HepG2 (cell line): ENCODE data around the gene CCDC33. TPM values are rescaled to one million over a fixed set of nuclear protein-coding genes. Genes with fewer than 3 reads are reported as not detected.

Source experiments
- ATAC-seq: fragments of 200-7000 bp; cut with Tn5 transposase; 3 replicates; pipeline ENCODE4 v1.9.1; 2020; ENCODE audit warnings: mild to moderate bottlenecking, moderate library complexity
- BruUV-seq: library from RNA; stranded (reverse); fragments of 400-500 nt; replicated peaks from 2 replicates; lab custom pipeline; 2021; lab: Mats Ljungman, UMichigan
- CTCF ChIA-PET: fragments of 300-600 bp; formaldehyde crosslinking; extraction: SDS; loops from one replicate; lab custom pipeline; 2021; ENCODE audit warnings: low total read pairs, inconsistent platforms, low intra/inter-chr PET ratio; lab: Yijun Ruan, JAX
- POLR2A ChIA-PET: fragments of 350-600 bp; sonication (Branson Sonifier 250); formaldehyde crosslinking; loops from one replicate; lab custom pipeline; 2020; ENCODE audit warnings: antibody characterized with exemption, inconsistent platforms; lab: Yijun Ruan, JAX
- DNase-seq: peaks from one replicate; pipeline ENCODE4 v3.0.0-alpha.2; 2015; ENCODE audit warnings: low spot score
- FAIRE-seq: peaks from 3 replicates; lab custom pipeline; 2011; peaks lifted over from hg19 to GRCh38; lab: Jason Lieb, UNC
- H2AFZ ChIP-seq: one replicate; pipeline ENCODE4 v1.6.1; 2011; ENCODE audit warnings: low read length, inconsistent platforms
- H3K27ac ChIP-seq: fragments of 300-600 bp; 3 replicates; pipeline ENCODE4 v1.8.0; 2011; ENCODE audit warnings: mixed run types, mild to moderate bottlenecking, mixed read lengths, low read length, inconsistent platforms; ENCODE audit not compliant: insufficient read depth; ENCODE audit errors: extremely low read length
- H3K27me3 ChIP-seq, 2 experiments: fragments of 200-600 bp in 1 of 2; 2 replicates in 1 of 2; 3 replicates in 1 of 2; pipeline versions ENCODE4 v1.6.0 to v1.8.0; 2011; ENCODE audit warnings: low read length in 2 of 2, mild to moderate bottlenecking in 2 of 2, moderate library complexity in 2 of 2, inconsistent platforms in 1 of 2; ENCODE audit not compliant: insufficient read depth in 2 of 2, control insufficient read depth in 1 of 2
- H3K36me3 ChIP-seq, 2 experiments: fragments of 200-600 bp in 1 of 2; replicated peaks in 1 of 2; 2 replicates in 1 of 2; 3 replicates in 1 of 2; pipeline versions ENCODE4 v1.5.1 to v1.8.0; 2011; ENCODE audit warnings: low read length in 2 of 2, inconsistent platforms in 1 of 2; ENCODE audit not compliant: insufficient read depth in 2 of 2, control insufficient read depth in 1 of 2
- H3K4me1 ChIP-seq: 2 replicates; pipeline ENCODE4 v1.5.1; 2012; ENCODE audit warnings: low read length, inconsistent platforms; ENCODE audit not compliant: insufficient read depth
- H3K4me2 ChIP-seq: 2 replicates; pipeline ENCODE4 v1.6.0; 2011; ENCODE audit warnings: low read depth, low read length, inconsistent platforms
- H3K4me3 ChIP-seq, 3 experiments: fragments of 200-600 bp in 1 of 3; sonication (generic), shearing (Covaris generic) in 1 of 3; replicated peaks in 1 of 3; 2 replicates each; pipeline ENCODE4 v1.5.1; 2011 to 2016; ENCODE audit warnings: low read length in 3 of 3, inconsistent platforms in 2 of 3, low read depth in 2 of 3, mild to moderate bottlenecking in 2 of 3, control low read depth in 1 of 3, mixed read lengths in 1 of 3; ENCODE audit not compliant: insufficient read depth in 1 of 3
- H3K79me2 ChIP-seq: one replicate; pipeline ENCODE4 v1.6.1; 2011; ENCODE audit warnings: low read length, inconsistent platforms; ENCODE audit not compliant: insufficient read depth
- H3K9ac ChIP-seq: 2 replicates; pipeline ENCODE4 v1.6.0; 2011; ENCODE audit warnings: mild to moderate bottlenecking, low read depth, low read length, inconsistent platforms; ENCODE audit not compliant: insufficient read depth
- H3K9me3 ChIP-seq: 2 replicates; pipeline ENCODE4 v1.5.1; 2012; ENCODE audit warnings: mild to moderate bottlenecking, low read length
- H4K20me1 ChIP-seq: 2 replicates; pipeline ENCODE4 v1.6.0; 2011; ENCODE audit warnings: inconsistent platforms, mild to moderate bottlenecking, low read length, moderate library complexity; ENCODE audit not compliant: insufficient read depth
- CHD2 ChIP-seq: IDR thresholded peaks from 2 replicates; pipeline ENCODE4 v1.6.1; 2011; ENCODE audit warnings: low read depth, low read length, improper control_type of control experiment
- FOSL2 ChIP-seq: sonication (generic); formaldehyde crosslinking; IDR thresholded peaks from 2 replicates; pipeline ENCODE4 v1.4.0; 2020; ENCODE audit warnings: missing genetic modification reagents
- FOXK2 ChIP-seq: fragments of 450-650 bp; IDR thresholded peaks from 2 replicates; pipeline ENCODE4 v1.6.1; 2016
- HDAC2 ChIP-seq: sonication (generic); formaldehyde crosslinking; IDR thresholded peaks from 2 replicates; pipeline ENCODE4 v1.4.0; 2020; ENCODE audit warnings: missing genetic modification reagents
- NFATC3 ChIP-seq: sonication (generic); formaldehyde crosslinking; IDR thresholded peaks from 2 replicates; pipeline ENCODE4 v1.5.1; 2020; ENCODE audit warnings: mild to moderate bottlenecking, missing genetic modification reagents
- PCBP1 ChIP-seq: fragments of 200-400 bp; formaldehyde crosslinking; IDR thresholded peaks from 2 replicates; pipeline ENCODE4 v1.6.1; 2017; ENCODE audit warnings: mild to moderate bottlenecking, low read depth, low read length, borderline replicate concordance
- SMAD3 ChIP-seq: sonication (generic); formaldehyde crosslinking; IDR thresholded peaks from 2 replicates; pipeline ENCODE4 v1.4.0; 2020; ENCODE audit warnings: missing genetic modification reagents
- ZFP36L1 ChIP-seq: sonication (generic); formaldehyde crosslinking; IDR thresholded peaks from 2 replicates; pipeline ENCODE4 v1.8.0; 2022; ENCODE audit warnings: mild to moderate bottlenecking, missing genetic modification reagents, moderate library complexity
- ZNF775 ChIP-seq: sonication (generic); formaldehyde crosslinking; IDR thresholded peaks from 2 replicates; pipeline ENCODE4 v1.4.0; 2020; ENCODE audit warnings: missing genetic modification reagents, mild to moderate bottlenecking, moderate library complexity, borderline replicate concordance
- WGBS: methylation state at CpG from one replicate; pipeline ENCODE4 v1.1.6; 2017; ENCODE audit warnings: low lambda C conversion rate; 5-methylcytosine and 5-hydroxymethylcytosine counted together
- in situ Hi-C: cut with HindIII; loops from 2 replicates; pipeline ENCODE4 v1.10.0; 2017; ENCODE audit warnings: low pct_unique_long_range_greater_than_20kb; ENCODE audit not compliant: extremely low pct_ligation_motif_present
- intact Hi-C: fragments of 100-400 bp; cut with micrococcal nuclease; formaldehyde crosslinking; loops from one replicate; pipeline ENCODE4 v1.10.0; 2022; ENCODE audit not compliant: unreplicated experiment
- polyA plus RNA-seq, 8 experiments: library from polyadenylated mRNA; depleted of rRNA in 3 of 8; stranded (reverse) in 7 of 8; unstranded in 1 of 8; fragments of >200 nt; fragmentation: Illumina TruSeq in 4 of 8; extraction: Trizol in 4 of 8; gene quantifications; 2 replicates each; pipeline versions ENCODE4 v1.2.1 to v1.2.3, GENCODE V29; 2011 to 2016; ENCODE audit warnings: low read depth in 4 of 8, missing spikeins in 1 of 8, mixed read lengths in 1 of 8; ENCODE audit not compliant: insufficient read depth in 1 of 8
- total RNA-seq, 5 experiments: library from RNA; depleted of rRNA; stranded (reverse); fragments of >200 nt; fragmentation: Illumina TruSeq; extraction: Trizol; gene quantifications; 2 replicates each; pipeline ENCODE4 v1.2.3, GENCODE V29; 2016; ENCODE audit warnings: low read depth in 1 of 5
- TF ChIP-seq, protein P1 (sequence below): sonication (generic); formaldehyde crosslinking; IDR thresholded peaks from 2 replicates; pipeline ENCODE4 v1.9.0; 2022; ENCODE audit warnings: low read depth, missing genetic modification reagents
- TF ChIP-seq, protein P2 (sequence below): sonication (generic); formaldehyde crosslinking; IDR thresholded peaks from 2 replicates; pipeline ENCODE4 v1.5.0; 2020; ENCODE audit warnings: mild to moderate bottlenecking, missing genetic modification reagents, moderate library complexity
- TF ChIP-seq, protein P3 (sequence below): sonication (generic); formaldehyde crosslinking; IDR thresholded peaks from 2 replicates; pipeline ENCODE4 v1.4.0; 2020; ENCODE audit warnings: mild to moderate bottlenecking, low read depth, missing genetic modification reagents

Gene CCDC33
- total and polyA plus RNA-seq, 2 of the 13 experiments (the other 11 are each of a cell fraction or from before 2014, with no cell fraction given) = 0.30 TPM; not detected in 1

DNA sequence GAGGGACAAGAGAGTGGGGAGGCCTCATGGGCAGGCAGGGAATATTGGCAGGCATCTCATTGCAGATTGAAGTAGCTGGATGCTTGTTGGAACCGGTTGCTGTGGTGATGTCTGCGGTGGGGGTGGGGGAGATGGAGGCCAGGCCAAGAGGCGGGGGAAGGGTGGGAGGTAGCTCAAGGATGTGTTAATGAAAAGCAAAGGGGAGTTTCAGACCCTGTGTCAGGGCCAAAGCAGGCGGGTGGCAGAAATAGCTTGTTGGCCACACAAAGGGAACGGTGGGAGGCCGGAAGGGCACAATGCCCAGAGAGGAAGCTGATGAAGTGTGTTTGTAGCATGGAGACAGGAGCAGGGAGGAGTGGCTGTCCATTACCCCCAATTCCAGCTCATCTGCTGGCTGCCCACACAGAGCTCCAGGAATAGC is 28.0 kb downstream of the CCDC33 start:
- ATAC-seq (no peak), FAIRE-seq (no peak)
- no peaks in the 10 kb centered on the region for H3K4me1 ChIP-seq
- H2AFZ ChIP-seq = no peak overlapping the region
- POLR2A ChIA-PET = no interaction called here
- 27% methylated on average over 6 of the region's 6 CpGs for WGBS
- TF ChIP-seq, protein P1, sequence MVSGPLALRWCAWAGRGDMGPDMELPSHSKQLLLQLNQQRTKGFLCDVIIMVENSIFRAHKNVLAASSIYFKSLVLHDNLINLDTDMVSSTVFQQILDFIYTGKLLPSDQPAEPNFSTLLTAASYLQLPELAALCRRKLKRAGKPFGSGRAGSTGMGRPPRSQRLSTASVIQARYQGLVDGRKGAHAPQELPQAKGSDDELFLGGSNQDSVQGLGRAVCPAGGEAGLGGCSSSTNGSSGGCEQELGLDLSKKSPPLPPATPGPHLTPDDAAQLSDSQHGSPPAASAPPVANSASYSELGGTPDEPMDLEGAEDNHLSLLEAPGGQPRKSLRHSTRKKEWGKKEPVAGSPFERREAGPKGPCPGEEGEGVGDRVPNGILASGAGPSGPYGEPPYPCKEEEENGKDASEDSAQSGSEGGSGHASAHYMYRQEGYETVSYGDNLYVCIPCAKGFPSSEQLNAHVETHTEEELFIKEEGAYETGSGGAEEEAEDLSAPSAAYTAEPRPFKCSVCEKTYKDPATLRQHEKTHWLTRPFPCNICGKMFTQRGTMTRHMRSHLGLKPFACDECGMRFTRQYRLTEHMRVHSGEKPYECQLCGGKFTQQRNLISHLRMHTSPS (CRISPR knock-in tag) = no peak
- TF ChIP-seq ZFP36L1 (CRISPR knock-in tag) (no peak), PCBP1 (no peak), ZNF775 (CRISPR knock-in tag) (no peak), CHD2 (no peak), HDAC2 (CRISPR knock-in tag) (no peak), FOSL2 (CRISPR knock-in tag) (no peak), NFATC3 (CRISPR knock-in tag) (no peak), FOXK2 (no peak), SMAD3 (CRISPR knock-in tag) (no peak)
- TF ChIP-seq, protein P2, sequence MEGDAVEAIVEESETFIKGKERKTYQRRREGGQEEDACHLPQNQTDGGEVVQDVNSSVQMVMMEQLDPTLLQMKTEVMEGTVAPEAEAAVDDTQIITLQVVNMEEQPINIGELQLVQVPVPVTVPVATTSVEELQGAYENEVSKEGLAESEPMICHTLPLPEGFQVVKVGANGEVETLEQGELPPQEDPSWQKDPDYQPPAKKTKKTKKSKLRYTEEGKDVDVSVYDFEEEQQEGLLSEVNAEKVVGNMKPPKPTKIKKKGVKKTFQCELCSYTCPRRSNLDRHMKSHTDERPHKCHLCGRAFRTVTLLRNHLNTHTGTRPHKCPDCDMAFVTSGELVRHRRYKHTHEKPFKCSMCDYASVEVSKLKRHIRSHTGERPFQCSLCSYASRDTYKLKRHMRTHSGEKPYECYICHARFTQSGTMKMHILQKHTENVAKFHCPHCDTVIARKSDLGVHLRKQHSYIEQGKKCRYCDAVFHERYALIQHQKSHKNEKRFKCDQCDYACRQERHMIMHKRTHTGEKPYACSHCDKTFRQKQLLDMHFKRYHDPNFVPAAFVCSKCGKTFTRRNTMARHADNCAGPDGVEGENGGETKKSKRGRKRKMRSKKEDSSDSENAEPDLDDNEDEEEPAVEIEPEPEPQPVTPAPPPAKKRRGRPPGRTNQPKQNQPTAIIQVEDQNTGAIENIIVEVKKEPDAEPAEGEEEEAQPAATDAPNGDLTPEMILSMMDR (CRISPR knock-in tag) = no peak
- TF ChIP-seq, protein P3, sequence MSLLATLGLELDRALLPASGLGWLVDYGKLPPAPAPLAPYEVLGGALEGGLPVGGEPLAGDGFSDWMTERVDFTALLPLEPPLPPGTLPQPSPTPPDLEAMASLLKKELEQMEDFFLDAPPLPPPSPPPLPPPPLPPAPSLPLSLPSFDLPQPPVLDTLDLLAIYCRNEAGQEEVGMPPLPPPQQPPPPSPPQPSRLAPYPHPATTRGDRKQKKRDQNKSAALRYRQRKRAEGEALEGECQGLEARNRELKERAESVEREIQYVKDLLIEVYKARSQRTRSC = no peak
- TF ChIP-seq, all 625 proteins: peak for 0
- Histone ChIP-seq H4K20me1 (peaks cover 2% of the 10 kb centered on the region; the same call in 1 of the 2 replicates), H3K27ac (no peak overlapping the region), H3K27me3 (peaks cover 4 to 30% of the 10 kb centered on the region in 2 experiments; a peak in 4 of 5 replicates), H3K4me3 (no peak overlapping the region), H3K79me2 (no peaks in the 10 kb centered on the region), H3K9ac (no peak overlapping the region), H3K9me3 (no peaks in the 10 kb centered on the region), H3K36me3 (no peaks in the 10 kb centered on the region), H3K4me2 (no peak overlapping the region)
- CTCF ChIA-PET = no interaction called here
- in situ Hi-C loops = no loop called here
- DNase-seq = no peak
- intact Hi-C loops = no loop called here
- no TSS peak for BruUV-seq
